ENCODE data around the gene APMAP. TPM values are rescaled to one million over a fixed set of nuclear protein-coding genes. Genes with fewer than 3 reads are reported as not detected.

Gene APMAP
- total and polyA plus RNA-seq, 9 of the 15 experiments (the other 6 are each of a cell fraction or from before 2014, with no cell fraction given): 6.7 to 18.2 (median 14.4) TPM

DNA sequence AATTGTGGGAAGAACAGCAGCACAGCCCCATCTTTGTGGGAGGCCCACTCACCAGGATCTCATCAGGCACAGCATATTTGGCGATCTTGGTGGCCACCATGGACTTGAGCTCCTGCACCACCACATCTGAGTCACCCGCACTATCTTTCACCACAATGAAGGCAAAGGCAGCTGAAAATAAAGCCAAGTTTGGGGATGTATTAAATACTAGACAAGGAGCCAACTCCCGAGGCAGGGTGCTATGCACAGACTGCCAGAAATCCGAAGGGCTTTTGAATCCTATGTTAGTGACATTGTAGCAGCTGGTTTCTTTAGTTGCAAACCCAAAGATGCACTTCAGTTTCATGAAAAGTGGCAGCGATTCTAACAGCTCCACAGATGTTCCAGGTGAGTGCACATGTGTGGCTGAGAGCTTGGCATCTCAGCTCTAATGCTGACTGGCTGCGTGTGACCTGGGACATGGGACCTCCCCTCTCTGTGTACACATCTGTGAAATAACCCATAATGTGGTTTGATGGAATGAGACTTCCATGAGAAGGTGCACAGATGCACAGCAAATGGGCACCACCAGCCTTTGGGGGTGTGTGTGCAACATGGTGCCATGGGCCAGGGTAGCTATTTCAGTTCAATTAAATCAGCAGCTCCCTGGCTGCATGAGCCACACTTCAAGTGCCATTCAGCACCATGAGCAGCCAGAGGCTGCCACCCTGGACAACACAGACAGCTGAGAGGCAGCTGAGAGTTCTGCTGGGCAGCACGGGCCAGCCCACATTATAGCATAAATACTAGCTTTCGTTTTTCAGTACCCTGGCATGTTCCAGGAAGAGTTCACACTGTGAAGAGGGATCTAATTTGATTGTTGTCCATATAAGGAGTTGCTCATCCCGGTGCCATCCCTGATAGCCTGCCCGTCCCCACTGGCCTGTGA is 16.9 kb upstream of the APMAP start:
- ChIA-PET POLR2A (no interaction called here), CTCF (ENCODE audit: low intra/inter-chr PET ratio) (no interaction called here)
- no peak for ATAC-seq
- peaks cover 3 to 67% of the 10 kb centered on the region in 2 experiments; a peak in 4 of 5 replicates for H3K27me3 ChIP-seq (ENCODE audit: control insufficient read depth in 2 of 2, insufficient read depth in 2 of 2, low read length in 2 of 2)
- WGBS (ENCODE audit: insufficient coverage, low coverage, missing lambda C conversion rate): 0% methylated on average over 8 of the region's 10 CpGs
- H2AFZ ChIP-seq (ENCODE audit: low read depth, low read length): no peak overlapping the region
- no peaks in the 10 kb centered on the region for H3K79me2 ChIP-seq (ENCODE audit: control insufficient read depth, insufficient read depth, low read length)
- H3K9me3 ChIP-seq (replicated peaks; ENCODE audit: control insufficient read depth, insufficient read depth, low read depth, low read length): no peaks in the 10 kb centered on the region
- no peaks in the 10 kb centered on the region for H3K9me1 ChIP-seq (ENCODE audit: control insufficient read depth, insufficient read depth, low read length)
- intact Hi-C loops (cut with micrococcal nuclease): no loop called here
- no TSS peak for BruUV-seq (replicated peaks)
- FAIRE-seq: no peak
- no peaks in the 10 kb centered on the region for H3K36me3 ChIP-seq (ENCODE audit: control insufficient read depth, insufficient read depth, low read length)
- H3K4me3 ChIP-seq: no peak overlapping the region
- TF ChIP-seq, protein P1, sequence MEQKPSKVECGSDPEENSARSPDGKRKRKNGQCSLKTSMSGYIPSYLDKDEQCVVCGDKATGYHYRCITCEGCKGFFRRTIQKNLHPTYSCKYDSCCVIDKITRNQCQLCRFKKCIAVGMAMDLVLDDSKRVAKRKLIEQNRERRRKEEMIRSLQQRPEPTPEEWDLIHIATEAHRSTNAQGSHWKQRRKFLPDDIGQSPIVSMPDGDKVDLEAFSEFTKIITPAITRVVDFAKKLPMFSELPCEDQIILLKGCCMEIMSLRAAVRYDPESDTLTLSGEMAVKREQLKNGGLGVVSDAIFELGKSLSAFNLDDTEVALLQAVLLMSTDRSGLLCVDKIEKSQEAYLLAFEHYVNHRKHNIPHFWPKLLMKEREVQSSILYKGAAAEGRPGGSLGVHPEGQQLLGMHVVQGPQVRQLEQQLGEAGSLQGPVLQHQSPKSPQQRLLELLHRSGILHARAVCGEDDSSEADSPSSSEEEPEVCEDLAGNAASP (IDR thresholded peaks at IDR 0.05): no peak
- TF ChIP-seq, protein P2, sequence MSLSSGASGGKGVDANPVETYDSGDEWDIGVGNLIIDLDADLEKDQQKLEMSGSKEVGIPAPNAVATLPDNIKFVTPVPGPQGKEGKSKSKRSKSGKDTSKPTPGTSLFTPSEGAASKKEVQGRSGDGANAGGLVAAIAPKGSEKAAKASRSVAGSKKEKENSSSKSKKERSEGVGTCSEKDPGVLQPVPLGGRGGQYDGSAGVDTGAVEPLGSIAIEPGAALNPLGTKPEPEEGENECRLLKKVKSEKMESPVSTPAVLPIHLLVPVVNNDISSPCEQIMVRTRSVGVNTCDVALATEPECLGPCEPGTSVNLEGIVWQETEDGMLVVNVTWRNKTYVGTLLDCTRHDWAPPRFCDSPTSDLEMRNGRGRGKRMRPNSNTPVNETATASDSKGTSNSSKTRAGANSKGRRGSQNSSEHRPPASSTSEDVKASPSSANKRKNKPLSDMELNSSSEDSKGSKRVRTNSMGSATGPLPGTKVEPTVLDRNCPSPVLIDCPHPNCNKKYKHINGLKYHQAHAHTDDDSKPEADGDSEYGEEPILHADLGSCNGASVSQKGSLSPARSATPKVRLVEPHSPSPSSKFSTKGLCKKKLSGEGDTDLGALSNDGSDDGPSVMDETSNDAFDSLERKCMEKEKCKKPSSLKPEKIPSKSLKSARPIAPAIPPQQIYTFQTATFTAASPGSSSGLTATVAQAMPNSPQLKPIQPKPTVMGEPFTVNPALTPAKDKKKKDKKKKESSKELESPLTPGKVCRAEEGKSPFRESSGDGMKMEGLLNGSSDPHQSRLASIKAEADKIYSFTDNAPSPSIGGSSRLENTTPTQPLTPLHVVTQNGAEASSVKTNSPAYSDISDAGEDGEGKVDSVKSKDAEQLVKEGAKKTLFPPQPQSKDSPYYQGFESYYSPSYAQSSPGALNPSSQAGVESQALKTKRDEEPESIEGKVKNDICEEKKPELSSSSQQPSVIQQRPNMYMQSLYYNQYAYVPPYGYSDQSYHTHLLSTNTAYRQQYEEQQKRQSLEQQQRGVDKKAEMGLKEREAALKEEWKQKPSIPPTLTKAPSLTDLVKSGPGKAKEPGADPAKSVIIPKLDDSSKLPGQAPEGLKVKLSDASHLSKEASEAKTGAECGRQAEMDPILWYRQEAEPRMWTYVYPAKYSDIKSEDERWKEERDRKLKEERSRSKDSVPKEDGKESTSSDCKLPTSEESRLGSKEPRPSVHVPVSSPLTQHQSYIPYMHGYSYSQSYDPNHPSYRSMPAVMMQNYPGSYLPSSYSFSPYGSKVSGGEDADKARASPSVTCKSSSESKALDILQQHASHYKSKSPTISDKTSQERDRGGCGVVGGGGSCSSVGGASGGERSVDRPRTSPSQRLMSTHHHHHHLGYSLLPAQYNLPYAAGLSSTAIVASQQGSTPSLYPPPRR (CRISPR knock-in tag; IDR thresholded peaks at IDR 0.05; ENCODE audit: borderline replicate concordance): no peak
- TF ChIP-seq KLF10 (CRISPR knock-in tag; IDR thresholded peaks at IDR 0.05): no peak
- TF ChIP-seq NFE2L1 (tag; IDR thresholded peaks at IDR 0.05; ENCODE audit: borderline replicate concordance, low read depth): no peak
- no peak for TF ChIP-seq SUPT5H (IDR thresholded peaks at IDR 0.05)
- TF ChIP-seq, protein P3, sequence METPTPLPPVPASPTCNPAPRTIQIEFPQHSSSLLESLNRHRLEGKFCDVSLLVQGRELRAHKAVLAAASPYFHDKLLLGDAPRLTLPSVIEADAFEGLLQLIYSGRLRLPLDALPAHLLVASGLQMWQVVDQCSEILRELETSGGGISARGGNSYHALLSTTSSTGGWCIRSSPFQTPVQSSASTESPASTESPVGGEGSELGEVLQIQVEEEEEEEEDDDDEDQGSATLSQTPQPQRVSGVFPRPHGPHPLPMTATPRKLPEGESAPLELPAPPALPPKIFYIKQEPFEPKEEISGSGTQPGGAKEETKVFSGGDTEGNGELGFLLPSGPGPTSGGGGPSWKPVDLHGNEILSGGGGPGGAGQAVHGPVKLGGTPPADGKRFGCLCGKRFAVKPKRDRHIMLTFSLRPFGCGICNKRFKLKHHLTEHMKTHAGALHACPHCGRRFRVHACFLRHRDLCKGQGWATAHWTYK (CRISPR knock-in tag; IDR thresholded peaks at IDR 0.05): no peak
- no peak for TF ChIP-seq PHTF2 (CRISPR knock-in tag; IDR thresholded peaks at IDR 0.05)
- TF ChIP-seq BCL6 (CRISPR knock-in tag; IDR thresholded peaks at IDR 0.05): no peak
- no peak for TF ChIP-seq CHCHD3 (CRISPR knock-in tag; IDR thresholded peaks at IDR 0.05)
- no peak for TF ChIP-seq ZNF217 (CRISPR knock-in tag; IDR thresholded peaks at IDR 0.05)
- no peak for DNase-seq (ENCODE audit: extremely low read depth in 1 of 4, low spot score in 3 of 4)
- H3K27ac ChIP-seq (ENCODE audit: extremely low read depth, low read depth, low read length): no peak overlapping the region
- in situ Hi-C loops (cut with MboI): loop anchor here (10.0 kb wide), 1 partner anchor 165 kb away; no protein-coding TSS in a partner anchor
- no peak overlapping the region for H3K4me2 ChIP-seq (ENCODE audit: insufficient read depth, low read length)
- no peak overlapping the region for H3K9ac ChIP-seq (ENCODE audit: insufficient read depth in 1 of 2, low read depth in 2 of 2, low read length in 2 of 2)
- H3K4me1 ChIP-seq (replicated peaks in 1 of 2; ENCODE audit: control insufficient read depth in 2 of 2, insufficient read depth in 2 of 2, low read length in 2 of 2): no peaks in the 10 kb centered on the region
- no peaks in the 10 kb centered on the region for H4K20me1 ChIP-seq (replicated peaks; ENCODE audit: control insufficient read depth, insufficient read depth, low read length)

Measured in K562 (cell line).